ENCODE data around the gene FAM219A. TPM values are rescaled to one million over a fixed set of nuclear protein-coding genes. Genes with fewer than 3 reads are reported as not detected.

FAM219A gene
- total and polyA plus RNA-seq, 2 experiments from 2014 or later: 9.5 to 15.0 TPM

DNA sequence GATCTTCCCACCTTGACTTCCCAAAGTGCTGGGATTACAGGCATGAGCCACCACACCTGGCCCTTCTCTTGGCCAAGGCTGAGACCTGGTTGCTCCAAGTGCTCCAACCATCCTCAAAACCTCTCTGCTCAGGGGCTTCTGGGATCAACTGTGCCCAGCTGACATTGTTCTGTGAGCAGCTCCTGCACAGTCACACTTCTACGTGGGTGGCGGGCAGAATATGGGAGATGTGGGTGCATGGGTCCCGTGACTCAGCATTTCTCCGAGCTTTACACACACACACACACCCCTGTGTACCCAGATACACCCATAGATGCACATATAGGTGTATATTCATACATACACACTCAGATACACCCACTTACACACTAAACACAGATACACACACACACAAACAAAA lies 71.1 kb downstream of the FAM219A start:
- TF ChIP-seq, protein P1, sequence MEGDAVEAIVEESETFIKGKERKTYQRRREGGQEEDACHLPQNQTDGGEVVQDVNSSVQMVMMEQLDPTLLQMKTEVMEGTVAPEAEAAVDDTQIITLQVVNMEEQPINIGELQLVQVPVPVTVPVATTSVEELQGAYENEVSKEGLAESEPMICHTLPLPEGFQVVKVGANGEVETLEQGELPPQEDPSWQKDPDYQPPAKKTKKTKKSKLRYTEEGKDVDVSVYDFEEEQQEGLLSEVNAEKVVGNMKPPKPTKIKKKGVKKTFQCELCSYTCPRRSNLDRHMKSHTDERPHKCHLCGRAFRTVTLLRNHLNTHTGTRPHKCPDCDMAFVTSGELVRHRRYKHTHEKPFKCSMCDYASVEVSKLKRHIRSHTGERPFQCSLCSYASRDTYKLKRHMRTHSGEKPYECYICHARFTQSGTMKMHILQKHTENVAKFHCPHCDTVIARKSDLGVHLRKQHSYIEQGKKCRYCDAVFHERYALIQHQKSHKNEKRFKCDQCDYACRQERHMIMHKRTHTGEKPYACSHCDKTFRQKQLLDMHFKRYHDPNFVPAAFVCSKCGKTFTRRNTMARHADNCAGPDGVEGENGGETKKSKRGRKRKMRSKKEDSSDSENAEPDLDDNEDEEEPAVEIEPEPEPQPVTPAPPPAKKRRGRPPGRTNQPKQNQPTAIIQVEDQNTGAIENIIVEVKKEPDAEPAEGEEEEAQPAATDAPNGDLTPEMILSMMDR (IDR thresholded peaks at IDR 0.05; ENCODE audit: poor library complexity): no peak
- no peak for TF ChIP-seq EZH2 (IDR thresholded peaks at IDR 0.05; ENCODE audit: borderline replicate concordance)
- no peak for TF ChIP-seq EZH2phosphoT487 (IDR thresholded peaks at IDR 0.05; ENCODE audit: low read depth, severe bottlenecking, unreplicated experiment)
- Histone ChIP-seq H3K4me2 (no peak overlapping the region), H4K20me1 (ENCODE audit: insufficient read depth, poor library complexity, severe bottlenecking) (no peaks in the 10 kb centered on the region), H3K79me2 (no peaks in the 10 kb centered on the region), H3K9me3 (ENCODE audit: low read depth) (no peaks in the 10 kb centered on the region), H2AFZ (no peak overlapping the region), H3K4me3 (no peak overlapping the region), H3K36me3 (replicated peaks; ENCODE audit: insufficient read depth, low read depth) (no peaks in the 10 kb centered on the region), H3K27me3 (no peaks in the 10 kb centered on the region), H3K4me1 (ENCODE audit: insufficient read depth) (no peaks in the 10 kb centered on the region), H3K27ac (no peak overlapping the region), H3K9me2 (replicated peaks; ENCODE audit: insufficient read depth) (no peaks in the 10 kb centered on the region)
- 93% methylated on average over 4 of the region's 4 CpGs for WGBS (ENCODE audit: low lambda C conversion rate, missing lambda C conversion rate)
- no peak for DNase-seq (ENCODE audit: low spot score)

DNA sequence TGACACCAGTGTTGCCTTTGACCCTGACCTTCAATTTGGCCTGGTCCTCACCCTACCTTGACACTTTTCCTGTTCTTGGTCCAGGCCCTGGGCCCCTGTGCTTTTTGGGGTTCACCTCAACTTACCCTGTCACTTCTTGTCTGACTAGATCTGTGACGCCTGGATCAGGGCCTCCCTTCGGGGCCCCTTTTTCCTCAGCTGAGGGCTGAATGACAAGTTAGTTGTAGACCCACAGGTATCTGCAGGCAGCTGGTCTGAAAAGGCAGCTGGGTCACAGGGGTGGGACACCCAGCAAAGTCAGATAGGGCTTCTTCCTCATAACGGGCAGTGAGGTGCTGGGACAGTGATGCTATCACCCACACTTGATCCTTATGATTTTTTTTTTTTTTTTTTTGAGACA lies 71.7 kb downstream of the FAM219A start:
- WGBS (ENCODE audit: low lambda C conversion rate, missing lambda C conversion rate): 93% methylated on average over 3 of the region's 3 CpGs

DNA sequence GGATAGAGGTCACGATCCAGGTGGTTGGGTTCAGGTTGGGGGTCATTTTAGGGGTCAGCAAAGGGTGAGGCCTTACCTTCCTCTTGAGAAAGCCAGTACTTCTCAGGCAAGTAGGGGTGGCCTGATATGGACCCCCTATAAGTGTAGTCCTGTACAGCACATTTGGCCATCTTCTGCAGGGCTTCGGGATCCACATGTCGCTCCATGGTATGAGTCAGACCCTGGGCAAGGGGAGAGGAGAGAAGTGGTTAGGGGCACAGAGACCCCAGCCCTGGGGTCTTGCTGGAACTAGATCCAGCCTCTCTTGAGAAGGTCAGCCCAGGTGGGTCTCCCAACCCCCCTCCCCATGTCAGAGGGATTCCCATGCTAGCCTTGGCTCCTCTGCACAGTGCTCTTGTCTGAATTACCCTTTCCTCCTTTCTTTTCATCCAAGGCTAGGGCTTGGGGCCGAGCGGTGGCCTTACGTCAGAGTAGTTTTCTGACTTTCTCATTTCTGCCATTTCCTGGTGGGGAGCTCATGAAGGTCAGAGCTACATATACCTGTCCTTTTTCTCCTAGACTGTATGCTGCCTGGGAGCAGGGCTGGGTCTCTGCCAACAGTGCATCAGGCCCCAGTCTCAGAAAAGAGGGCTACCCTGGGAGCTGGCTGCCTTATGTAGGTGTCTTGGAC lies 72.7 kb downstream of the FAM219A start:
- DNase-seq (ENCODE audit: low spot score): no peak
- Histone ChIP-seq H4K20me1 (ENCODE audit: insufficient read depth, poor library complexity, severe bottlenecking) (no peaks in the 10 kb centered on the region), H3K36me3 (replicated peaks; ENCODE audit: insufficient read depth, low read depth) (no peaks in the 10 kb centered on the region), H3K4me2 (no peak overlapping the region), H2AFZ (no peak overlapping the region), H3K79me2 (no peaks in the 10 kb centered on the region), H3K4me3 (no peak overlapping the region), H3K4me1 (ENCODE audit: insufficient read depth) (peaks cover 5% of the 10 kb centered on the region), H3K9me3 (ENCODE audit: low read depth) (no peaks in the 10 kb centered on the region), H3K9me2 (replicated peaks; ENCODE audit: insufficient read depth) (no peaks in the 10 kb centered on the region), H3K27me3 (peaks cover 11% of the 10 kb centered on the region), H3K27ac (no peak overlapping the region)
- WGBS (ENCODE audit: low lambda C conversion rate, missing lambda C conversion rate): 88% methylated on average over 6 of the region's 6 CpGs
- TF ChIP-seq, protein P1 (IDR thresholded peaks at IDR 0.05; ENCODE audit: poor library complexity): no peak
- TF ChIP-seq EZH2 (IDR thresholded peaks at IDR 0.05; ENCODE audit: borderline replicate concordance) (no peak), EZH2phosphoT487 (IDR thresholded peaks at IDR 0.05; ENCODE audit: low read depth, severe bottlenecking, unreplicated experiment) (no peak)

More for the DNA sequence above, 71.7 kb downstream of the FAM219A start:
- H3K9me2 ChIP-seq (replicated peaks; ENCODE audit: insufficient read depth): no peaks in the 10 kb centered on the region
- no peak overlapping the region for H3K4me3 ChIP-seq
- no peak for DNase-seq (ENCODE audit: low spot score)
- H3K9me3 ChIP-seq (ENCODE audit: low read depth): no peaks in the 10 kb centered on the region
- H3K36me3 ChIP-seq (replicated peaks; ENCODE audit: insufficient read depth, low read depth): no peaks in the 10 kb centered on the region
- no peak overlapping the region for H3K27ac ChIP-seq
- no peak for TF ChIP-seq EZH2phosphoT487 (IDR thresholded peaks at IDR 0.05; ENCODE audit: low read depth, severe bottlenecking, unreplicated experiment)
- TF ChIP-seq, protein P1 (IDR thresholded peaks at IDR 0.05; ENCODE audit: poor library complexity): no peak
- no peak for TF ChIP-seq EZH2 (IDR thresholded peaks at IDR 0.05; ENCODE audit: borderline replicate concordance)
- H3K4me1 ChIP-seq (ENCODE audit: insufficient read depth): no peaks in the 10 kb centered on the region
- peaks cover 5% of the 10 kb centered on the region for H3K27me3 ChIP-seq
- H3K79me2 ChIP-seq: no peaks in the 10 kb centered on the region
- H3K4me2 ChIP-seq: no peak overlapping the region
- no peaks in the 10 kb centered on the region for H4K20me1 ChIP-seq (ENCODE audit: insufficient read depth, poor library complexity, severe bottlenecking)
- H2AFZ ChIP-seq: no peak overlapping the region

All from hepatocyte (in vitro differentiated cells).